GM13976 (cell line): Measurements from ENCODE around the gene RPL21.

Source experiments
- DNase-seq: peaks from one replicate; pipeline ENCODE4 v3.0.0; 2012; ENCODE audit warnings: low spot score
- in situ Hi-C: fragments of 300-500 bp; cut with MboI; formaldehyde crosslinking; loops from one replicate; pipeline ENCODE4 v1.12.0; 2022; ENCODE audit warnings: low sequenced_read_pairs, mixed read lengths, inconsistent platforms; ENCODE audit not compliant: unreplicated experiment
- TF ChIP-seq, protein P1 (sequence below): IDR thresholded peaks from 2 replicates; pipeline ENCODE4 v1.5.1; 2012; ENCODE audit warnings: borderline replicate concordance, mild to moderate bottlenecking; ENCODE audit not compliant: insufficient read depth; ENCODE audit errors: extremely low read depth, missing control alignments, control extremely low read depth

Gene RPL21

DNA sequence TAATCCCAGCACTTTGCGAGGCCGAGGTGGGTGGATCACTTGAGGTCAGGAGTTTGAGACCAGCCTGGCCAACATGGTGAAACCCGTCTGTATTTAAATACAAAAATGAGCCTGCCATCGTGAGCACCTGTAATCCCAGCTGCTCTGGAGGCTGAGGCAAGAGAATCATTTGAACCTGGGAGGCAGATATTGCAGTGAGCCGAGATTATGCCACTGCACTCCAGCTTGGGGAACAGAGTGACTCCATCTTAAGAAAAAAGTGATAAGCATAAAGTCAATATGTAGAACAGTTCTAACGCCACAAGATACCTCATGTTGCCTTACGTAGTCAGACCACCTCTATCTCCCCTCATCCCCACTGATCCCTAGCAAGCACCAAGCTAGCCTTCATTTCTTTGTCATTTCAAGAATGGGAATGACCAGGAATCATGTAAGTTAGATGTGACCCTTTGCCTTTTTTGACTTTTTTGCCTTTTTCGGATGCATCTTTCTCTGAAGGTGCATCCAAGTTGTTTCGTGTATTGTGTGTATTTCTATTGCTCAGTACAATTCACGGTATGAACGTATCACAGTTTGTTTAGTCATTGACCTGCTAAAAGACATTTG, 6.4 kb downstream of the RPL21 start:
- TF ChIP-seq, protein P1, sequence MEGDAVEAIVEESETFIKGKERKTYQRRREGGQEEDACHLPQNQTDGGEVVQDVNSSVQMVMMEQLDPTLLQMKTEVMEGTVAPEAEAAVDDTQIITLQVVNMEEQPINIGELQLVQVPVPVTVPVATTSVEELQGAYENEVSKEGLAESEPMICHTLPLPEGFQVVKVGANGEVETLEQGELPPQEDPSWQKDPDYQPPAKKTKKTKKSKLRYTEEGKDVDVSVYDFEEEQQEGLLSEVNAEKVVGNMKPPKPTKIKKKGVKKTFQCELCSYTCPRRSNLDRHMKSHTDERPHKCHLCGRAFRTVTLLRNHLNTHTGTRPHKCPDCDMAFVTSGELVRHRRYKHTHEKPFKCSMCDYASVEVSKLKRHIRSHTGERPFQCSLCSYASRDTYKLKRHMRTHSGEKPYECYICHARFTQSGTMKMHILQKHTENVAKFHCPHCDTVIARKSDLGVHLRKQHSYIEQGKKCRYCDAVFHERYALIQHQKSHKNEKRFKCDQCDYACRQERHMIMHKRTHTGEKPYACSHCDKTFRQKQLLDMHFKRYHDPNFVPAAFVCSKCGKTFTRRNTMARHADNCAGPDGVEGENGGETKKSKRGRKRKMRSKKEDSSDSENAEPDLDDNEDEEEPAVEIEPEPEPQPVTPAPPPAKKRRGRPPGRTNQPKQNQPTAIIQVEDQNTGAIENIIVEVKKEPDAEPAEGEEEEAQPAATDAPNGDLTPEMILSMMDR = no peak
- in situ Hi-C loops = no loop called here
- DNase-seq = no peak

DNA sequence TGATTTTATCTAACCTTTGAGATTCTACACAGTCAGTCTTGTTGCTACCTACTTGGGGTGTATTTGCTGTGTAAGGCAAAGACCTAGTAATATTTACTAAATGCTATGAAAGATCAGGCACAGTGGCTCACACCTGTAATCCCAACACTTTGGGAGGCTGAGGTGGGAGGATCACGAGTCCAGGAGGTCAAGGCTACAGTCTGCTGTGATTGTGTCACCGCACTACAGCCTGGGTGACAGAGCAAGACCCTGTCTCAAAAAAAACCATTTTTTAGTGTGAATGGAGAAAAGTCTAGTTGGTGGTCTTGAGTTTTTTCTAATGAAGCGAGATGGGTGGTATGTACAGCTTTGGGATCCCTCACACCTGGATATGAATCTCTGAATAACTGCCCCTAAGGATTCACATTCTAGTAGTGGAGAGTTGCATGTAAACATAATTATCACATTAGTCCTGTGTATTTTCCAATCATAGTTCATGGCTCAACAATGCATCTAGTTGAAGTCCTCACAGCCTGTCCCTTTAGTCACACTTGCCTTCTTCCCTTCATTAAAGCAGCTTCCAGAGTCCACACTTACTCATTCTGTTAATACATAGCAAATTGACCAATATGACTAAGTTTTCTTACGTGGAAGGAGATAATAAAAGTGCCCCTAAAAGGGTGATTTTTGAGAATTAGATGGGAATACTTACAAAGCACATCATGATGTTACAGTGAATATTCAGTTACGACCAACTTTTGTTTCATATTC, 7.5 kb downstream of the RPL21 start:
- DNase-seq = no peak
- in situ Hi-C loops = no loop called here
- TF ChIP-seq, protein P1 = no peak

DNA sequence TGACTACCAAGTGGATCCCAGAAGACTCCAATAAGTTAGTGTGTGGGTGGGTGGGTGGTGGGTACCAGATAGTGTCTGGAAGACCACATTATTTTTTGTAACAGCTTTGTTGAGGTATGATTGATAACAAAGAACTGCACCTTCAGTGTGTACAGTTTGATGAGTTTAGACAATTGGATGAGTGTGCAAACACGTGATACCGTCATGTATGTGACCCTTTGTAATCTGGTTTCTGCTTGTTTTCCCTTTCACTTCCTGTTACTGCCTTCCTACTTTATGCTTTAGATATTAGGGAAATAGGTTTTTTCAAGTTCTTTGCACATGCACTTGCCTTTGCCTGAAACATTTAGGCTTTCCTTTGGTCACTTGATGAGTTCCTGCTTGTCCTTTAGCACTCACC, 8.5 kb downstream of the RPL21 start:
- in situ Hi-C loops = no loop called here
- TF ChIP-seq, protein P1 = no peak
- no peak for DNase-seq

DNA sequence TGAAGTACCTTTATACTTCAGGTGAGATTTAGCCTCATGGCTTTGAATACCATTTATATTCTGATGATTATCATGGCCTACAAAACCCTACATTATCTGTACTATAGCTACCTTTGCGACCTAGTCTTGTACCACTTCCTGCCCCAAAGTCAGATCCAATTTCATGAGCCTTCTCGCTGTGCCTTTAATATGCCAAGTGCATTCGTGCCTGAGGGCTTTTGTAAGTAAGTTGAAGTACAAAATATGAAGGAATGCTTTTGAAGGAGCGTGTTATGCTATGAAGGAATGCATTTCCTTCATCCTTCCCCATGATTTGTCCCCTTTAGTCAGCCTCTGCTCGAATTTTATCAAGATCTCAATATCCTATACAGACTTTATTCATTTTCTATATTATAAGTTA, 10.0 kb downstream of the RPL21 start:
- no peak for DNase-seq
- in situ Hi-C loops = no loop called here
- TF ChIP-seq, protein P1 = no peak

DNA sequence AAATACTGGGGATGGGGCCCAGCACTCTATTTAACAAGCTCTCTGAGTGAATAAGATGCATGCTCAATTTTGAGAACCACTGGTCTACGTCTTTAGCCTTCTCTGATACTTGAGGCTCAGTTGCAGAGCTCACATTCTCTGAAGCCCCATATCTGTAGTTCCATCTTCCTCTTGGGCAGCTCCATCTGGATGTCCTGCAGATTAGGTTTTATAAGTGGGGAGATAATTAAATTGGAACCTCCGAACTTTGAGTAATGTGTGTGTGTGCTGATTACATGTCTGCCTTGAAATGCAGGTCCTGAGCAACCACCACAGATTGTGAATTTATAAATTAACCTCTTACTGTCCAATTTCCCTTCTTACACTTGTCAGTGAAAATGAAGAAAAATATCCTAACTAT, 12.1 kb downstream of the RPL21 start:
- TF ChIP-seq, protein P1 = no peak
- in situ Hi-C loops = no loop called here
- no peak for DNase-seq

DNA sequence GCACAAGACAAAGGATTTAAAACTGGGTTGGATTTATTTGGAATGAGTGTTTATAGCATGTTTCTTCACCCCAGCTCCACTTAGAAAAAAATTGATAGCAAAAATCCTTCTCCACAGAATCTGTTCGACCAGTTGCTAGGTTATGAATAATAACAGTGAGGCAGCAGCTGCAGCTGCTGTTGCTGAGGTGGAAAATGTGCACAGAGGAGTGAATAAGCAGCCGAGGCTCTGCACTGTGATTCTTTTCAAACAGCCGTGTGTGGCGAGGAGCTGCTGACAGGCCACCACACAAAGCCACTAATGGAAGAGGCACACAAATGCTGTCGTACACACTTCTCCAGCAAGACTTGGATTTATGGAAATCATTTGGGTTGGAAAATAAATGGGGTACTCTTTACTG, 12.8 kb downstream of the RPL21 start:
- TF ChIP-seq, protein P1 = no peak
- in situ Hi-C loops = no loop called here
- no peak for DNase-seq
